Natural killer cell (primary cell): ENCODE results near the gene RAVER2. TPM values are rescaled to one million over a fixed set of nuclear protein-coding genes. Genes with fewer than 3 reads are reported as not detected.

ENCODE experiments used
- ATAC-seq, 3 donors: fragments of 150-1000 bp in 2 of 3; fragments of 200-7000 bp in 1 of 3; cut with Tn5 transposase; 1 replicate in 1 of 3; 2 replicates in 2 of 3; pipeline ENCODE4 v1.10.0; 2021; ENCODE audit warnings: mild to moderate bottlenecking in 2 of 3, moderate library complexity in 2 of 3
- DNase-seq, 2 donors: peaks; one replicate each; pipeline versions ENCODE4 v3.0.0 to v3.0.0-alpha.2; 2013 to 2021; ENCODE audit warnings: mixed read lengths in 1 of 2
- H3K27ac ChIP-seq: one replicate; pipeline ENCODE4 v1.5.1; 2013; ENCODE audit warnings: mild to moderate bottlenecking, low read length
- H3K27me3 ChIP-seq: one replicate; pipeline ENCODE4 v1.6.1; 2013; ENCODE audit warnings: low read length; ENCODE audit not compliant: control insufficient read depth, insufficient read depth
- H3K36me3 ChIP-seq: one replicate; pipeline ENCODE4 v1.6.1; 2013; ENCODE audit warnings: low read length; ENCODE audit not compliant: control insufficient read depth, insufficient read depth
- H3K4me1 ChIP-seq: one replicate; pipeline ENCODE4 v1.6.1; 2013; ENCODE audit warnings: low read length; ENCODE audit not compliant: control insufficient read depth, insufficient read depth
- H3K4me3 ChIP-seq: one replicate; pipeline ENCODE4 v1.5.1; 2013; ENCODE audit warnings: low read length
- H3K9me3 ChIP-seq: one replicate; pipeline ENCODE4 v1.6.1; 2013; ENCODE audit warnings: low read length; ENCODE audit not compliant: control insufficient read depth, insufficient read depth
- H3K27ac Mint-ChIP-seq, 2 donors: one replicate each; pipeline ENCODE4 v1.8.0; 2022; ENCODE audit warnings: mild to moderate bottlenecking in 2 of 2, mixed read lengths in 2 of 2, moderate library complexity in 1 of 2
- H3K27me3 Mint-ChIP-seq, 2 donors: one replicate each; pipeline ENCODE4 v1.8.0; 2022; ENCODE audit warnings: low read depth in 2 of 2, mixed read lengths in 2 of 2
- H3K36me3 Mint-ChIP-seq: one replicate; pipeline ENCODE4 v1.8.0; 2022; ENCODE audit warnings: mixed read lengths
- H3K4me1 Mint-ChIP-seq, 2 donors: one replicate each; pipeline ENCODE4 v1.8.0; 2022; ENCODE audit warnings: mixed read lengths in 2 of 2
- H3K4me3 Mint-ChIP-seq: one replicate; pipeline ENCODE4 v1.8.0; 2022; ENCODE audit warnings: mild to moderate bottlenecking, moderate library complexity, mixed read lengths
- H3K9me3 Mint-ChIP-seq, 2 donors: one replicate each; pipeline ENCODE4 v1.8.0; 2022; ENCODE audit warnings: mixed read lengths in 2 of 2
- CTCF ChIP-seq: fragments of 200-600 bp; IDR thresholded peaks from one replicate; pipeline ENCODE4 v1.8.0; 2022; ENCODE audit warnings: antibody characterized with exemption
- WGBS: methylation state at CpG from one replicate; pipeline ENCODE4 v1.1.7; 2013; ENCODE audit warnings: missing lambda C conversion rate; ENCODE audit not compliant: insufficient coverage; 5-methylcytosine and 5-hydroxymethylcytosine counted together
- intact Hi-C: fragments of 100-400 bp; cut with micrococcal nuclease; formaldehyde crosslinking; loops from one replicate; pipeline ENCODE4 v1.14.2; 2022
- total RNA-seq, 4 donors: library from RNA; stranded (reverse); fragments of 120-200 nt in 1 of 4; gene quantifications; one replicate each; pipeline versions ENCODE4 v1.2.3 to v1.2.4, GENCODE V29; 2013 to 2022

RAVER2 gene
- total RNA-seq, 3 donors from 2014 or later (not counting 1 experiment from before 2014, with no cell fraction given), result 0.82 to 1.4 (median 1.2) TPM

GRCh38 chr1:64759968-64760367 lies 15.1 kb downstream of the RAVER2 start:
- no peak overlapping the region for H3K27ac Mint-ChIP-seq
- H3K9me3 Mint-ChIP-seq, result no peaks in the 10 kb centered on the region
- no peaks in the 10 kb centered on the region for H3K4me1 ChIP-seq
- no peak for ATAC-seq
- H3K27me3 Mint-ChIP-seq, result no peaks in the 10 kb centered on the region
- no CpG with 5 or more reads among the region's 1 CpG for WGBS
- no peak overlapping the region for H3K4me3 ChIP-seq
- TF ChIP-seq CTCF, result no peak
- H3K36me3 Mint-ChIP-seq, result no peaks in the 10 kb centered on the region
- H3K4me1 Mint-ChIP-seq, result no peaks in the 10 kb centered on the region
- H3K27ac ChIP-seq, result no peak overlapping the region
- no peak overlapping the region for H3K4me3 Mint-ChIP-seq
- no peaks in the 10 kb centered on the region for H3K27me3 ChIP-seq
- H3K36me3 ChIP-seq, result no peaks in the 10 kb centered on the region
- H3K9me3 ChIP-seq, result no peaks in the 10 kb centered on the region
- DNase-seq, result no peak
- intact Hi-C loops, result no loop called here

GRCh38 chr1:64765012-64765411 lies 20.1 kb downstream of the RAVER2 start:
- Histone ChIP-seq H3K4me3 (no peak overlapping the region), H3K4me1 (no peaks in the 10 kb centered on the region), H3K27ac (no peak overlapping the region), H3K27me3 (no peaks in the 10 kb centered on the region), H3K9me3 (no peaks in the 10 kb centered on the region), H3K36me3 (no peaks in the 10 kb centered on the region)
- no peak for ATAC-seq
- WGBS, result no CpG with 5 or more reads among the region's 1 CpG
- peaks cover 0 to 2% of the 10 kb centered on the region in 2 donors for H3K27me3 Mint-ChIP-seq
- no peak overlapping the region for H3K4me3 Mint-ChIP-seq
- H3K36me3 Mint-ChIP-seq, result no peaks in the 10 kb centered on the region
- intact Hi-C loops, result no loop called here
- no peak for DNase-seq
- TF ChIP-seq CTCF, result no peak
- H3K9me3 Mint-ChIP-seq, result no peaks in the 10 kb centered on the region
- H3K4me1 Mint-ChIP-seq, result no peaks in the 10 kb centered on the region
- H3K27ac Mint-ChIP-seq, result no peak overlapping the region

- intact Hi-C loops, result no loop called here
- H3K36me3 Mint-ChIP-seq, result no peaks in the 10 kb centered on the region
- no peak overlapping the region for H3K27ac ChIP-seq
- no peak overlapping the region for H3K4me3 Mint-ChIP-seq
- H3K4me1 ChIP-seq, result no peaks in the 10 kb centered on the region
- no peaks in the 10 kb centered on the region for H3K4me1 Mint-ChIP-seq
- WGBS, result 100% methylated on average over 2 of the region's 2 CpGs
- no peaks in the 10 kb centered on the region for H3K9me3 ChIP-seq
- TF ChIP-seq CTCF, result no peak
- H3K27me3 Mint-ChIP-seq, result peaks cover 0 to 2% of the 10 kb centered on the region in 2 donors
- ATAC-seq (no peak), DNase-seq (no peak)
- no peaks in the 10 kb centered on the region for H3K36me3 ChIP-seq
- no peak overlapping the region for H3K27ac Mint-ChIP-seq
- no peak overlapping the region for H3K4me3 ChIP-seq
- peaks cover 0 to 2% of the 10 kb centered on the region in 2 donors for H3K9me3 Mint-ChIP-seq
- no peaks in the 10 kb centered on the region for H3K27me3 ChIP-seq
Observed at GRCh38 chr1:64765826-64766225, 21.0 kb downstream of the RAVER2 start.

GRCh38 chr1:64766429-64766828 lies 21.6 kb downstream of the RAVER2 start:
- Mint-ChIP-seq H3K9me3 (peaks cover 0 to 2% of the 10 kb centered on the region in 2 donors), H3K27me3 (peaks cover 0 to 2% of the 10 kb centered on the region in 2 donors), H3K36me3 (no peaks in the 10 kb centered on the region), H3K4me3 (no peak overlapping the region), H3K27ac (no peak overlapping the region), H3K4me1 (no peaks in the 10 kb centered on the region)
- Histone ChIP-seq H3K36me3 (no peaks in the 10 kb centered on the region), H3K27me3 (no peaks in the 10 kb centered on the region), H3K4me1 (no peaks in the 10 kb centered on the region), H3K4me3 (no peak overlapping the region), H3K9me3 (no peaks in the 10 kb centered on the region), H3K27ac (no peak overlapping the region)
- peak in 1 of 3 donors; percentile 46 for ATAC-seq
- no peak for DNase-seq
- intact Hi-C loops, result no loop called here
- WGBS, result no CpG with 5 or more reads among the region's 3 CpGs
- no peak for TF ChIP-seq CTCF
